Measurements from ENCODE around the gene CTNNBL1.

DNA sequence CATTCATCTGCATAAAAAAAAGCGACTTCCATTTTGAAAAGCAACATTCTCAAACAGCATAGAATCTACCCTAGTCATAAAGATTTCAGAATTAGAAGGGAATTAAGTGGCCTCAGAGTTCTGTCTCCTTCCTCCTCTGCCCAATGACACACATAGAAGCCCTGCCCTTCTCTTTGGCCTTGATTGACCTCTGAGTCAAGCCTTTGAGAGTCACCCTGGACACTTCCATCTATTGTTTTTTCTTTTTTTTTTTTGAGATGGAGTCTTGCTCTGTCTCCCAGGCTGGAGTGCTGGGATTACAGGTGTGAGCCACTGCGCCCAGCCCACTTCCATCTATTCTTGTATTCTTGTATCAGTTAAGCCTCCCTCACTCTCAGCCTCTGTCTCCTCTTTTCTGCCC, 44.8 kb upstream of the CTNNBL1 start:
- TF ChIP-seq CTCF (IDR thresholded peaks at IDR 0.05): no peak
- no peak for TF ChIP-seq POLR2AphosphoS5 (IDR thresholded peaks at IDR 0.05)
- no peak for TF ChIP-seq EP300 (IDR thresholded peaks at IDR 0.05)

All from esophagus muscularis mucosa (tissue), 4 donors.